ENCODE measurements around the gene MTO1. TPM values are rescaled to one million over a fixed set of nuclear protein-coding genes. Genes with fewer than 3 reads are reported as not detected.
"Not testable (repeated sequence)": the region's sequence is repeated elsewhere in the genome, so short reads cannot be mapped to it uniquely, and the experiment has no call there.

MTO1 gene
- total RNA-seq, 2 donors from 2014 or later: 49.6 to 68.8 TPM

- Mint-ChIP-seq H3K9me3 (no peaks in the 10 kb centered on the region), H3K36me3 (ENCODE audit: insufficient read depth in 2 of 2) (peaks cover 21 to 23% of the 10 kb centered on the region in 2 donors), H3K4me3 (peak overlapping the region; percentile 96 to 98), H3K4me1 (ENCODE audit: low read depth) (peaks cover 42% of the 10 kb centered on the region), H3K27ac (peak overlapping the region; percentile 98), H3K27me3 (ENCODE audit: low read depth) (no peaks in the 10 kb centered on the region)
- DNase-seq (peak; percentile 84 to 85), ATAC-seq (replicated peaks in 1 of 2) (peak; percentile 48 to 51)
Measured at GRCh38 chr6:73523434-73524123, 62.0 kb downstream of the MTO1 start.

- H3K4me1 Mint-ChIP-seq (ENCODE audit: low read depth): peaks cover 23% of the 10 kb centered on the region
- no peak for ATAC-seq (replicated peaks in 1 of 2)
- no peak for DNase-seq
- H3K36me3 Mint-ChIP-seq (ENCODE audit: insufficient read depth in 2 of 2): peaks cover 2 to 3% of the 10 kb centered on the region in 2 donors
- no peaks in the 10 kb centered on the region for H3K27me3 Mint-ChIP-seq (ENCODE audit: low read depth)
- no peak overlapping the region for H3K27ac Mint-ChIP-seq
- H3K9me3 Mint-ChIP-seq: no peaks in the 10 kb centered on the region
- H3K4me3 Mint-ChIP-seq: no peak overlapping the region
Measured at GRCh38 chr6:73525546-73526330, 64.2 kb downstream of the MTO1 start.

DNA sequence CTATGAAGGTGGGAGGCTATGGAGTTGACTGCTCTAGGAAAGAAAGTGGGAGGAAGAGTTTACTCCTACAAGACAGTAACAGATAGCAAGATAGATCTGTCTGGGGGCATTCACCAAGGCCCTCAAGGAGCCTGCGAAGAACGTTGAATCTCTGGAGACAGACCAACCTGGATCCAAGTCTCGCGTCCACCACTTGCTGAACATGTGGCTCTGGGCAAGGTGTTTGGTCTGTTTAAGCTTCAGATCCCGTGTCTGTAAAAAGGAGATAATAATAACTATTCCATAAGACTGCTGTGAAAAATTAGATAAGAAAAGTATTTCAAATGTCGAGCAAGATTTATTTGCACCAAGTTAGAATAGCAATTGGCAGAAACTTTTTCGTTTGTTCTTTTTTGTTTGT, 67.4 kb downstream of the MTO1 start:
- Mint-ChIP-seq H3K27me3 (ENCODE audit: low read depth) (no peaks in the 10 kb centered on the region), H3K27ac (no peak overlapping the region), H3K4me3 (no peak overlapping the region), H3K4me1 (ENCODE audit: low read depth) (peaks cover 7% of the 10 kb centered on the region), H3K9me3 (no peaks in the 10 kb centered on the region), H3K36me3 (ENCODE audit: insufficient read depth in 2 of 2) (no peaks in the 10 kb centered on the region)
- ATAC-seq (replicated peaks in 1 of 2): no peak
- no peak for DNase-seq

GRCh38 chr6:73532293-73532692, 70.8 kb downstream of the MTO1 start:
- Mint-ChIP-seq H3K27me3 (ENCODE audit: low read depth) (no peaks in the 10 kb centered on the region), H3K4me1 (ENCODE audit: low read depth) (no peaks in the 10 kb centered on the region), H3K36me3 (ENCODE audit: insufficient read depth in 2 of 2) (no peaks in the 10 kb centered on the region), H3K27ac (no peak overlapping the region), H3K9me3 (no peaks in the 10 kb centered on the region), H3K4me3 (no peak overlapping the region)
- ATAC-seq (replicated peaks in 1 of 2) (no peak), DNase-seq (no peak)

DNA sequence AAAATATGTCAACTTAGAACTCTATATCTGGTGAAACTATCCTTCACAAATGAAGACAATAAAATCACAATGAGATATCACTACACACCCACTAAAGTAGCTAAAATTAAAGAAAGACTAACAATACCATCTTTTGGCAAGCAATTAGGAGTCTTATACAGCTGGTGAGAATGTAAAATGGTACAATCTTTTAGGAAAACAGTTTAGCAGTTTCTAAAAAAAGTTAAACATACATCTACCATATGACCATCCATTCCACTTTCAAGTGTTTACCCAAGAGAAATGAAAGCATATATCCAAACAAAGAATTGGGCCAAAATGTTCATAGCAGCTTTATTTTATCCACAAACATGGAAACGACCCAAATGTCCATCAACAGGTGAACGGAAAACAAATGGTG, 73.1 kb downstream of the MTO1 start:
- no peak for ATAC-seq (replicated peaks in 1 of 2)
- Mint-ChIP-seq H3K36me3 (ENCODE audit: insufficient read depth in 2 of 2) (no peaks in the 10 kb centered on the region), H3K9me3 (no peaks in the 10 kb centered on the region), H3K27ac (no peak overlapping the region), H3K4me3 (no peak overlapping the region), H3K4me1 (ENCODE audit: low read depth) (no peaks in the 10 kb centered on the region), H3K27me3 (ENCODE audit: low read depth) (no peaks in the 10 kb centered on the region)
- DNase-seq: no peak

GRCh38 chr6:73537677-73538076, 76.1 kb downstream of the MTO1 start:
- no peaks in the 10 kb centered on the region for H3K27me3 Mint-ChIP-seq (ENCODE audit: low read depth)
- no peak for DNase-seq
- no peak overlapping the region for H3K4me3 Mint-ChIP-seq
- H3K27ac Mint-ChIP-seq: no peak overlapping the region
- H3K4me1 Mint-ChIP-seq (ENCODE audit: low read depth): no peaks in the 10 kb centered on the region
- no peaks in the 10 kb centered on the region for H3K36me3 Mint-ChIP-seq (ENCODE audit: insufficient read depth in 2 of 2)
- no peaks in the 10 kb centered on the region for H3K9me3 Mint-ChIP-seq
- peak in 1 of 2 donors; percentile 33 for ATAC-seq (replicated peaks in 1 of 2)

DNA sequence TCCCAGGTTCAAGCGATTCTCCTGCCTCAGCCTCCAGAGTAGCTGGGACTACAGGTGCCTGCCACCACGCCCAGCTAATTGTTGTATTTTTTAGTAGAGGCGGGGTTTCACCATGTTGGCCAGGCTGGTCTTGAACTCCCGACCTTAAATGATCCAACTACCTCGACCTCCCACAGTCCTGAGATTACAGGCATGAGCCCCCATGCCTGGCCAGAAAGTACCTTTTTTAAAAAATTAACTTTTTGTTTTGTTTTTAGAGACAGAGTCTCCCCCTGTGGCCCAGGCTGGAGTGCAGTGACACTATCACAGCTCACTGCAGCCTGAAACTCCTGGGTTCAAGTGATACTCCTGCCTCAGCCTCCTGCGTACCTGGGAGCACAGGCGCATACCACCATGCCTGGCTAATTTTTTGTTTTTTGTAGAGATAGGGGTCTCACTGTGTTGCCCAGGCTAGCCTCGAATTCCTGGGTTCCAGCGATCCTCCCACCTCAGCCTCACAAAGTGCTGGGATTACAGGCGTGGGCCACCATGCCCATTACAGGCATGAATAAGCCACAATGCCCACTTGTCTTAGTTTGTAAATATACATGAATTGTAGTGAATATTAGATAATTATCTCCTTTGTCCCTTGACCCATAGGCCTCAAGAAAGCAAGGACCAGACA, 76.7 kb downstream of the MTO1 start:
- Mint-ChIP-seq H3K27me3 (ENCODE audit: low read depth) (no peaks in the 10 kb centered on the region), H3K4me3 (no peak overlapping the region), H3K36me3 (ENCODE audit: insufficient read depth in 2 of 2) (no peaks in the 10 kb centered on the region), H3K4me1 (ENCODE audit: low read depth) (no peaks in the 10 kb centered on the region), H3K9me3 (no peaks in the 10 kb centered on the region), H3K27ac (no peak overlapping the region)
- DNase-seq (no peak), ATAC-seq (replicated peaks in 1 of 2) (no peak)

- not testable (repeated sequence) for H3K4me1 Mint-ChIP-seq (ENCODE audit: low read depth); DNase-seq; ATAC-seq (replicated peaks in 1 of 2); H3K27ac Mint-ChIP-seq; H3K27me3 Mint-ChIP-seq (ENCODE audit: low read depth); H3K36me3 Mint-ChIP-seq (ENCODE audit: insufficient read depth in 2 of 2); H3K4me3 Mint-ChIP-seq; H3K9me3 Mint-ChIP-seq
Measured at GRCh38 chr6:73542481-73542880, 80.9 kb downstream of the MTO1 start.

DNA sequence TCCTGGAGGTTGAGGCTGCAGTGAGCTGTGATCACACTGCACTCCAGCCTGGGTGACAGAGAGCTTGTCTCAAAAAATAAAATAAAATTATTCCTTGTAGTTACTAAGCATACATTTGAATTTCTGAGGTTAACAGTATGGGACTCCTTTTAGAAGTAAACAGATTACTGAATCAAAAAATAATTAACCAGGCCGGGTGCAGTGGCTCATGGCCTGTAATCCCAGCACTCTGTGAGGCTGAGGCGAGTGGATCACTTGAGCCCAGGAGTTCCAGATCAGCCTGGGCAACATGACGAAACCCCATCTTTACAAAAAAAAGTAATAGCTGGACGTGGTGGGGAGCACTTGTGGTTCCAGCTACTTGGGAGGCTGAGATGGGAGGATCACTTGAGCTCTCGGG, 81.4 kb downstream of the MTO1 start:
- H3K36me3 Mint-ChIP-seq (ENCODE audit: insufficient read depth in 2 of 2): no peaks in the 10 kb centered on the region
- no peaks in the 10 kb centered on the region for H3K4me1 Mint-ChIP-seq (ENCODE audit: low read depth)
- DNase-seq: no peak
- no peak overlapping the region for H3K4me3 Mint-ChIP-seq
- no peaks in the 10 kb centered on the region for H3K9me3 Mint-ChIP-seq
- H3K27me3 Mint-ChIP-seq (ENCODE audit: low read depth): no peaks in the 10 kb centered on the region
- no peak overlapping the region for H3K27ac Mint-ChIP-seq
- no peak for ATAC-seq (replicated peaks in 1 of 2)

DNA sequence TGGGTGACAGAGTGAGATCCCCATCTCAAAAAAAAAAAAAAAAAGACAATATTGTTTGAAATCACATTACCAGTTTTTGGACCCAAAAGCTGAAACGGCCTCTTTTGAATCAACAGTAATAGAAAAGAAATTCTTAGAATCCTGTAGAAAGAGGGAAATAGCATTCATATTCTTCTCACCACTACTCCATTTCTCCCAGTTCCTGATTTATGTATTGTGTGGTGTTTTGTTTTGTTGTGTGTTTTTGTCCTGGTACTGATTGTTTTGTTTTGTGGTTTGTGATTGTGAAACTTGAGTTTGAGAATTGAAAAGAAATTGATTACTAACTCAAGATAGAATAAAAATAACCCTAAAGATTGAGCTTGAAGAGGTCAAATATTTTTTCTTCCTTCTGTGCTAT, 85.5 kb downstream of the MTO1 start:
- H3K4me1 Mint-ChIP-seq (ENCODE audit: low read depth): no peaks in the 10 kb centered on the region
- H3K27me3 Mint-ChIP-seq (ENCODE audit: low read depth): no peaks in the 10 kb centered on the region
- DNase-seq (no peak), ATAC-seq (replicated peaks in 1 of 2) (no peak)
- H3K36me3 Mint-ChIP-seq (ENCODE audit: insufficient read depth in 2 of 2): no peaks in the 10 kb centered on the region
- no peak overlapping the region for H3K4me3 Mint-ChIP-seq
- no peak overlapping the region for H3K27ac Mint-ChIP-seq
- H3K9me3 Mint-ChIP-seq: no peaks in the 10 kb centered on the region

DNA sequence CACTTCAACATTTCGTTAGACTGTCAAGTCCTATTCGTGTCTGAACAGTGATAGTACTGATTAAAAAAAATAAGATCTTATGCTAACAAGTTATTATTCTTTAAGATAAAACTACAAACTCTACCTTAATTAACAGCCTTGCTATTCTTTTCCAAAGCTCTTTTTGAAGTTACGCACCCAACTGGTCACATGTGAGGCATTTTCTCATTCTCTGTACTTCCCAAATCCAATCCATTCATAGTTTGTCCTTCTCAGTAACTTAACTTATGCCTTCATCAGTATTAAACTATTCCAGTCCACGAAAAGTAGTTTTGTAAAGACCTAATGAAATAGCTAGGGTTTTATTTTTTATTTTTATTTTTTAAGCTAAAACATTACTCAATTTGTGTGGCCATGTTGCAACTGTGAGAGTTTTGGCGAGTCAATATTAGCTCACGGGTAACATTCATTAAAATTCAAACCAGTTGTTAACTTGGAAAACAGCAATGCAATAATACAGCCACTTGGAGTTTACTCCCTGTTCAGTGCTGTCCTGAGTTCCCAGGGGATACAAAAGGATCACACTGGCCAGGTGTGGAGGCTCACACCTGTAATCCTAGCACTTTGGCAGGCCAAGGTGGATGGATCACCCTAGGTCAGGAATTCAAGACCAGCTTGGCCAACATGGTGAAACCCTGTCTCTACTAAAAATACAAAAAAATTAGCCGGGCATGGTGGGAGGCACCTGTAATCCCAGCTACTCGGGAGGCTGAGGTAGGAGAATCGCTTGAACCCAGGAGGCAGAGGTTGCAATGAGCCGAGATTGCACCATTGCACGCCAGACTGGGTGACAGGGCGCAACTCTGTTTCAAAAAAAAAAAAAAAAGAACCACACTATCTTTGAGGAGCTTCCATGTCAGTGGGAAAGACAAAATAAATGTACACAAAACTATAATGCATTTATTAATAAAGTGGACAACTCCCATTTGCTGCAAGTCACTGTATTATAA, 87.2 kb downstream of the MTO1 start:
- no peak for DNase-seq
- Mint-ChIP-seq H3K27ac (no peak overlapping the region), H3K27me3 (ENCODE audit: low read depth) (no peaks in the 10 kb centered on the region), H3K4me3 (no peak overlapping the region), H3K4me1 (ENCODE audit: low read depth) (no peaks in the 10 kb centered on the region), H3K36me3 (ENCODE audit: insufficient read depth in 2 of 2) (no peaks in the 10 kb centered on the region), H3K9me3 (no peaks in the 10 kb centered on the region)
- no peak for ATAC-seq (replicated peaks in 1 of 2)

- H3K36me3 Mint-ChIP-seq (ENCODE audit: insufficient read depth in 2 of 2); DNase-seq; ATAC-seq (replicated peaks in 1 of 2); H3K4me1 Mint-ChIP-seq (ENCODE audit: low read depth); H3K27me3 Mint-ChIP-seq (ENCODE audit: low read depth); H3K4me3 Mint-ChIP-seq; H3K9me3 Mint-ChIP-seq; H3K27ac Mint-ChIP-seq: not testable (repeated sequence)
Measured at GRCh38 chr6:73551115-73551514, 89.6 kb downstream of the MTO1 start.
